Measurements from ENCODE around the gene FILIP1.

GRCh38 chr6:75460681-75461080 lies 32.9 kb downstream of the FILIP1 start:
- TF ChIP-seq CTCF (IDR thresholded peaks at IDR 0.05; ENCODE audit: insufficient read depth, low read length) (no peak), POLR2AphosphoS5 (IDR thresholded peaks at IDR 0.05; ENCODE audit: low read depth) (no peak)

All from HL-60 (cell line).